ENCODE measurements around the gene WSCD1. TPM values are rescaled to one million over a fixed set of nuclear protein-coding genes. Genes with fewer than 3 reads are reported as not detected.

Gene WSCD1
- total and polyA plus RNA-seq, 2 of the 4 experiments (the other 2 are of a cell fraction) = 0.07 TPM; not detected in 1

DNA sequence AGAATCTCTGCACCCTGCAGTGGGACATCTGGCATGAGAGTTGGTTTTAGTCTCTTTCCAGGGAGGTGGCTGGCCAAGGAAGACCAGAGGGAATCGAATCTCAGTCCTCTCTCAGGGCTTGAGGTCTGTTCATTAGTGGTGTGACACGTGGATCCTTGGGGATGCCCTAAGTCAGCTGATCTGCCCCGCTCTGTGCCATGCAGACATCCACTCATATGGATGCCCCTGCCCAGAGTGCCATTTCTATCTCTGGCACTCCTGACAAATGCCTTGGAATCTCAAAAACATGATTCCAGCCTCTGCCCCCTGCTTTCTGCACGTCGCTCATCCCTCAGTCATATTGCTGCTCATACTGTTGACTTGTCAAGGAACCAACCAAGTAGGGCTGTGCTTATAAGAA is 38.8 kb downstream of the WSCD1 start:
- Histone ChIP-seq H3K9me1 (ENCODE audit: insufficient read depth, low read length) (no peaks in the 10 kb centered on the region), H3K23ac (ENCODE audit: low read depth, low read length) (no peak overlapping the region), H2BK5ac (ENCODE audit: low read depth, low read length, poor library complexity, severe bottlenecking) (no peak overlapping the region), H3K4ac (ENCODE audit: low read depth, low read length) (no peak overlapping the region), H3K9ac (ENCODE audit: low read depth, low read length) (no peak overlapping the region), H3K56ac (ENCODE audit: extremely low read depth, insufficient read depth, low read length) (no peak overlapping the region), H2BK20ac (ENCODE audit: low read depth, low read length) (no peak overlapping the region), H3K79me1 (ENCODE audit: low read depth in 1 of 2, low read length in 2 of 2) (no peaks in the 10 kb centered on the region), H3K27me3 (ENCODE audit: control insufficient read depth, insufficient read depth, low read length) (no peaks in the 10 kb centered on the region), H4K20me1 (ENCODE audit: insufficient read depth, low read length) (no peaks in the 10 kb centered on the region), H2BK15ac (ENCODE audit: low read depth, low read length) (no peak overlapping the region), H3K18ac (ENCODE audit: low read depth, low read length) (no peak overlapping the region), H2AK9ac (replicated peaks; ENCODE audit: low read depth, low read length, poor library complexity) (no peak overlapping the region), H2AK5ac (ENCODE audit: low read depth, low read length) (no peak overlapping the region), H3K36me3 (ENCODE audit: control insufficient read depth, insufficient read depth, low read length) (no peaks in the 10 kb centered on the region), H4K91ac (ENCODE audit: insufficient read depth, low read depth, low read length) (no peak overlapping the region), H3K27ac (ENCODE audit: insufficient read depth, low read length) (no peak overlapping the region), H3K4me2 (ENCODE audit: low read depth, low read length) (no peak overlapping the region), H2AFZ (replicated peaks; ENCODE audit: low read length, poor library complexity) (no peak overlapping the region), H3K4me3 (ENCODE audit: insufficient read depth, low read depth, low read length) (no peak overlapping the region), H3K9me3 (ENCODE audit: control insufficient read depth, insufficient read depth, low read length) (peaks cover 31% of the 10 kb centered on the region), H3K14ac (replicated peaks; ENCODE audit: low read depth, low read length) (no peak overlapping the region), H4K8ac (ENCODE audit: low read depth in 2 of 2, low read length in 2 of 2) (no peak overlapping the region), H3K4me1 (ENCODE audit: control insufficient read depth, insufficient read depth, low read length) (no peaks in the 10 kb centered on the region), H2BK120ac (ENCODE audit: low read depth, low read length) (no peak overlapping the region), H4K5ac (ENCODE audit: low read depth, low read length) (no peak overlapping the region)
- intact Hi-C loops (cut with micrococcal nuclease) (no loop called here), dilution Hi-C loops (cut with HindIII; ENCODE audit: low sequenced_read_pairs, unreplicated experiment) (no loop called here), in situ Hi-C loops (cut with MboI; ENCODE audit: low sequenced_read_pairs) (no loop called here)
- no peak for ATAC-seq (ENCODE audit: low read depth)
- ChIA-PET POLR2A (ENCODE audit: unreplicated experiment) (no interaction called here), CTCF (no interaction called here)
- WGBS, 2 experiments (ENCODE audit: extremely low coverage in 2 of 2, insufficient read length in 1 of 2) = 90% methylated on average over 2 of the region's 5 CpGs; no CpG with 5 or more reads in 1 of the 2 experiments
- TF ChIP-seq BHLHE40 (IDR thresholded peaks at IDR 0.05; ENCODE audit: low read depth, low read length) = no peak
- TF ChIP-seq RAD21 (IDR thresholded peaks at IDR 0.05; ENCODE audit: low read length) = no peak
- TF ChIP-seq RCOR1 (IDR thresholded peaks at IDR 0.05; ENCODE audit: insufficient replicate concordance, low read length) = no peak
- TF ChIP-seq CEBPB (IDR thresholded peaks at IDR 0.05; ENCODE audit: low read depth, low read length) = no peak
- TF ChIP-seq, protein P1, sequence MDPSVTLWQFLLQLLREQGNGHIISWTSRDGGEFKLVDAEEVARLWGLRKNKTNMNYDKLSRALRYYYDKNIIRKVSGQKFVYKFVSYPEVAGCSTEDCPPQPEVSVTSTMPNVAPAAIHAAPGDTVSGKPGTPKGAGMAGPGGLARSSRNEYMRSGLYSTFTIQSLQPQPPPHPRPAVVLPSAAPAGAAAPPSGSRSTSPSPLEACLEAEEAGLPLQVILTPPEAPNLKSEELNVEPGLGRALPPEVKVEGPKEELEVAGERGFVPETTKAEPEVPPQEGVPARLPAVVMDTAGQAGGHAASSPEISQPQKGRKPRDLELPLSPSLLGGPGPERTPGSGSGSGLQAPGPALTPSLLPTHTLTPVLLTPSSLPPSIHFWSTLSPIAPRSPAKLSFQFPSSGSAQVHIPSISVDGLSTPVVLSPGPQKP (IDR thresholded peaks at IDR 0.05; ENCODE audit: borderline replicate concordance, low read depth, low read length) = no peak
- TF ChIP-seq MAFK (IDR thresholded peaks at IDR 0.05; ENCODE audit: low read depth, low read length) = no peak
- TF ChIP-seq POLR2A (IDR thresholded peaks at IDR 0.05; ENCODE audit: low read depth, low read length) = no peak
- TF ChIP-seq RFX5 (IDR thresholded peaks at IDR 0.05; ENCODE audit: low read depth, low read length) = no peak
- no peak for TF ChIP-seq SMC3 (IDR thresholded peaks at IDR 0.05; ENCODE audit: low read depth, low read length)
- TF ChIP-seq NFE2L2 (IDR thresholded peaks at IDR 0.05; ENCODE audit: low read depth, low read length) = no peak
- TF ChIP-seq CTCF (conservative IDR thresholded peaks at IDR 0.05; ENCODE audit: low read depth, low read length) = no peak
- no peak for TF ChIP-seq MAZ (IDR thresholded peaks at IDR 0.05; ENCODE audit: borderline replicate concordance, low read depth, low read length)
- no peak for TF ChIP-seq CHD1 (IDR thresholded peaks at IDR 0.05; ENCODE audit: low read depth, low read length)
- TF ChIP-seq MXI1 (IDR thresholded peaks at IDR 0.05; ENCODE audit: borderline replicate concordance, low read depth, low read length) = no peak
- no peak for TF ChIP-seq FOS (IDR thresholded peaks at IDR 0.05; ENCODE audit: low read depth, low read length)
- no peak for TF ChIP-seq USF2 (IDR thresholded peaks at IDR 0.05; ENCODE audit: low read depth, low read length)
- DNase-seq = no peak
- no TSS peak for BruUV-seq (replicated peaks)

All from IMR-90 (cell line).